Uterus (tissue), 2 donors: ENCODE results near the gene RANBP17.

Experiments used
- POLR2A ChIP-seq, 2 donors: fragments of 450-650 bp; IDR thresholded peaks; one replicate each; pipeline ENCODE4 v1.6.1; 2016; ENCODE audit warnings: antibody characterized with exemption in 2 of 2, mild to moderate bottlenecking in 1 of 2, moderate library complexity in 1 of 2
- TF ChIP-seq, protein P1 (sequence below), 4 experiments: fragments of 200-600 bp in 2 of 4; fragments of 450-650 bp in 2 of 4; sonication (generic) in 2 of 4; IDR thresholded peaks; one replicate each; pipeline ENCODE4 v1.5.1; 2016 to 2019; ENCODE audit warnings: antibody characterized with exemption in 4 of 4, mild to moderate bottlenecking in 2 of 4, moderate library complexity in 1 of 4

GRCh38 chr5:171308453-171309275, 446.8 kb downstream of the RANBP17 start, which contains the start of gene TLX3:
- TF ChIP-seq, protein P1, sequence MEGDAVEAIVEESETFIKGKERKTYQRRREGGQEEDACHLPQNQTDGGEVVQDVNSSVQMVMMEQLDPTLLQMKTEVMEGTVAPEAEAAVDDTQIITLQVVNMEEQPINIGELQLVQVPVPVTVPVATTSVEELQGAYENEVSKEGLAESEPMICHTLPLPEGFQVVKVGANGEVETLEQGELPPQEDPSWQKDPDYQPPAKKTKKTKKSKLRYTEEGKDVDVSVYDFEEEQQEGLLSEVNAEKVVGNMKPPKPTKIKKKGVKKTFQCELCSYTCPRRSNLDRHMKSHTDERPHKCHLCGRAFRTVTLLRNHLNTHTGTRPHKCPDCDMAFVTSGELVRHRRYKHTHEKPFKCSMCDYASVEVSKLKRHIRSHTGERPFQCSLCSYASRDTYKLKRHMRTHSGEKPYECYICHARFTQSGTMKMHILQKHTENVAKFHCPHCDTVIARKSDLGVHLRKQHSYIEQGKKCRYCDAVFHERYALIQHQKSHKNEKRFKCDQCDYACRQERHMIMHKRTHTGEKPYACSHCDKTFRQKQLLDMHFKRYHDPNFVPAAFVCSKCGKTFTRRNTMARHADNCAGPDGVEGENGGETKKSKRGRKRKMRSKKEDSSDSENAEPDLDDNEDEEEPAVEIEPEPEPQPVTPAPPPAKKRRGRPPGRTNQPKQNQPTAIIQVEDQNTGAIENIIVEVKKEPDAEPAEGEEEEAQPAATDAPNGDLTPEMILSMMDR (IDR thresholded peaks at IDR 0.05), result no peak
- no peak for TF ChIP-seq POLR2A (IDR thresholded peaks at IDR 0.05)
